Mesendoderm (in vitro differentiated cells): ENCODE data around the gene NENF.
"Not testable (repeated sequence)": the region's sequence is repeated elsewhere in the genome, so short reads cannot be mapped to it uniquely, and the experiment has no call there.

Experiments
- DNase-seq: peaks from one replicate; pipeline ENCODE4 v3.0.0; 2013
- H2AK5ac ChIP-seq: 2 replicates; pipeline ENCODE4 v1.6.1; 2013; ENCODE audit warnings: low read length, inconsistent platforms
- H2BK120ac ChIP-seq: 2 replicates; pipeline ENCODE4 v1.6.1; 2013; ENCODE audit warnings: low read depth, mild to moderate bottlenecking, low read length, moderate library complexity, mixed read lengths
- H2BK15ac ChIP-seq: replicated peaks from 2 replicates; pipeline ENCODE4 v1.6.1; 2013; ENCODE audit warnings: low read depth, mild to moderate bottlenecking, moderate library complexity
- H2BK5ac ChIP-seq: 2 replicates; pipeline ENCODE4 v1.6.1; 2013; ENCODE audit warnings: low read length, inconsistent platforms
- H3K18ac ChIP-seq: 2 replicates; pipeline ENCODE4 v1.6.1; 2013; ENCODE audit warnings: mild to moderate bottlenecking, low read length, mixed read lengths
- H3K23ac ChIP-seq: one replicate; pipeline ENCODE4 v1.6.1; 2013; ENCODE audit warnings: low read length
- H3K27ac ChIP-seq: 2 replicates; pipeline ENCODE4 v1.5.1; 2013; ENCODE audit warnings: low read depth, mild to moderate bottlenecking, inconsistent platforms, low read length, moderate library complexity
- H3K27me3 ChIP-seq: 2 replicates; pipeline ENCODE4 v1.6.1; 2013; ENCODE audit warnings: low read length, control low read depth, mild to moderate bottlenecking, inconsistent platforms; ENCODE audit not compliant: insufficient read depth, poor library complexity
- H3K36me3 ChIP-seq: 2 replicates; pipeline ENCODE4 v1.6.1; 2013; ENCODE audit warnings: low read length, inconsistent platforms; ENCODE audit not compliant: control insufficient read depth, insufficient read depth
- H3K4ac ChIP-seq: one replicate; pipeline ENCODE4 v1.6.1; 2013; ENCODE audit warnings: low read depth, mild to moderate bottlenecking, low read length, moderate library complexity
- H3K4me1 ChIP-seq: 2 replicates; pipeline ENCODE4 v1.6.1; 2013; ENCODE audit warnings: low read depth, low read length, inconsistent platforms; ENCODE audit not compliant: control insufficient read depth
- H3K4me2 ChIP-seq: 2 replicates; pipeline ENCODE4 v1.6.1; 2013; ENCODE audit warnings: low read length
- H3K4me3 ChIP-seq: 2 replicates; pipeline ENCODE4 v1.5.1; 2013; ENCODE audit warnings: mild to moderate bottlenecking, low read length
- H3K56ac ChIP-seq: one replicate; pipeline ENCODE4 v1.6.1; 2013; ENCODE audit warnings: low read length
- H3K79me1 ChIP-seq: 2 replicates; pipeline ENCODE4 v1.6.1; 2013; ENCODE audit warnings: low read length, inconsistent platforms
- H3K79me2 ChIP-seq: 2 replicates; pipeline ENCODE4 v1.6.1; 2013; ENCODE audit warnings: mild to moderate bottlenecking, low read length; ENCODE audit not compliant: control insufficient read depth, insufficient read depth
- H3K9ac ChIP-seq: 2 replicates; pipeline ENCODE4 v1.6.1; 2013; ENCODE audit warnings: low read length, inconsistent platforms
- H4K5ac ChIP-seq: one replicate; pipeline ENCODE4 v1.6.1; 2013; ENCODE audit warnings: low read length
- H4K8ac ChIP-seq: one replicate; pipeline ENCODE4 v1.6.1; 2013; ENCODE audit warnings: low read depth, mild to moderate bottlenecking, control low read depth, low read length, moderate library complexity
- WGBS: extraction: QIAGEN DNeasy Blood & Tissue Kit; methylation state at CpG from one replicate; pipeline ENCODE4 v1.1.7; 2013; ENCODE audit warnings: low lambda C conversion rate, missing lambda C conversion rate; ENCODE audit not compliant: insufficient coverage; ENCODE audit errors: extremely low coverage; 5-methylcytosine and 5-hydroxymethylcytosine counted together

The NENF gene

GRCh38 chr1:212470059-212470458 is 37.3 kb downstream of the NENF start:
- no peaks in the 10 kb centered on the region for H3K79me1 ChIP-seq
- H3K18ac ChIP-seq = no peak overlapping the region
- H4K5ac ChIP-seq = no peak overlapping the region
- H3K4ac ChIP-seq = no peak overlapping the region
- H3K27ac ChIP-seq = no peak overlapping the region
- H3K4me1 ChIP-seq = no peaks in the 10 kb centered on the region
- no peak overlapping the region for H3K4me2 ChIP-seq
- WGBS = no CpG with 5 or more reads among the region's 15 CpGs
- no peak overlapping the region for H2AK5ac ChIP-seq
- H2BK5ac ChIP-seq = no peak overlapping the region
- H3K27me3 ChIP-seq = no peaks in the 10 kb centered on the region
- H3K36me3 ChIP-seq = no peaks in the 10 kb centered on the region
- DNase-seq = no peak
- H3K4me3 ChIP-seq = no peak overlapping the region
- H4K8ac ChIP-seq = no peak overlapping the region
- no peak overlapping the region for H3K23ac ChIP-seq
- H3K56ac ChIP-seq = no peak overlapping the region
- H3K9ac ChIP-seq = no peak overlapping the region
- no peaks in the 10 kb centered on the region for H3K79me2 ChIP-seq
- H2BK120ac ChIP-seq = no peak overlapping the region
- no peak overlapping the region for H2BK15ac ChIP-seq

- H2AK5ac ChIP-seq = no peak overlapping the region
- H3K4me3 ChIP-seq = no peak overlapping the region
- H3K4ac ChIP-seq = no peak overlapping the region
- H3K9ac ChIP-seq = no peak overlapping the region
- no CpG with 5 or more reads among the region's 3 CpGs for WGBS
- H3K56ac ChIP-seq = no peak overlapping the region
- no peak overlapping the region for H3K4me2 ChIP-seq
- H3K4me1 ChIP-seq = no peaks in the 10 kb centered on the region
- H4K8ac ChIP-seq = no peak overlapping the region
- H3K79me1 ChIP-seq = no peaks in the 10 kb centered on the region
- no peak for DNase-seq
- H3K27ac ChIP-seq = no peak overlapping the region
- no peak overlapping the region for H2BK15ac ChIP-seq
- no peaks in the 10 kb centered on the region for H3K79me2 ChIP-seq
- H3K36me3 ChIP-seq = no peaks in the 10 kb centered on the region
- no peak overlapping the region for H2BK5ac ChIP-seq
- H4K5ac ChIP-seq = no peak overlapping the region
- no peak overlapping the region for H2BK120ac ChIP-seq
- no peak overlapping the region for H3K18ac ChIP-seq
- no peak overlapping the region for H3K23ac ChIP-seq
- no peaks in the 10 kb centered on the region for H3K27me3 ChIP-seq
Measured at GRCh38 chr1:212471286-212471685, 38.6 kb downstream of the NENF start.

GRCh38 chr1:212471891-212472675 is 39.4 kb downstream of the NENF start:
- H4K8ac ChIP-seq = no peak overlapping the region
- H3K18ac ChIP-seq = no peak overlapping the region
- H2BK5ac ChIP-seq = no peak overlapping the region
- no peaks in the 10 kb centered on the region for H3K79me2 ChIP-seq
- H2BK120ac ChIP-seq = no peak overlapping the region
- no peak overlapping the region for H3K23ac ChIP-seq
- no peak overlapping the region for H3K4me3 ChIP-seq
- no peak overlapping the region for H4K5ac ChIP-seq
- H3K27me3 ChIP-seq = no peaks in the 10 kb centered on the region
- H3K9ac ChIP-seq = no peak overlapping the region
- H3K4ac ChIP-seq = no peak overlapping the region
- no peak for DNase-seq
- H3K36me3 ChIP-seq = no peaks in the 10 kb centered on the region
- no peak overlapping the region for H2BK15ac ChIP-seq
- no peak overlapping the region for H3K27ac ChIP-seq
- no peak overlapping the region for H3K4me2 ChIP-seq
- no peak overlapping the region for H2AK5ac ChIP-seq
- no peak overlapping the region for H3K56ac ChIP-seq
- no peaks in the 10 kb centered on the region for H3K79me1 ChIP-seq
- H3K4me1 ChIP-seq = no peaks in the 10 kb centered on the region
- no CpG with 5 or more reads among the region's 17 CpGs for WGBS

GRCh38 chr1:212473729-212474128 is 41.0 kb downstream of the NENF start:
- Histone ChIP-seq H2AK5ac (no peak overlapping the region), H2BK120ac (no peak overlapping the region), H3K4me2 (no peak overlapping the region), H3K4ac (no peak overlapping the region), H3K4me1 (no peaks in the 10 kb centered on the region), H3K23ac (no peak overlapping the region), H3K27ac (no peak overlapping the region), H4K8ac (no peak overlapping the region), H3K79me1 (no peaks in the 10 kb centered on the region), H3K36me3 (no peaks in the 10 kb centered on the region), H3K9ac (no peak overlapping the region), H2BK15ac (no peak overlapping the region), H3K18ac (no peak overlapping the region), H3K56ac (no peak overlapping the region), H3K4me3 (no peak overlapping the region), H3K79me2 (no peaks in the 10 kb centered on the region), H2BK5ac (no peak overlapping the region), H4K5ac (no peak overlapping the region), H3K27me3 (no peaks in the 10 kb centered on the region)
- WGBS = no CpG with 5 or more reads among the region's 9 CpGs
- DNase-seq = no peak

GRCh38 chr1:212475151-212475550 is 42.4 kb downstream of the NENF start:
- H4K5ac ChIP-seq = no peak overlapping the region
- no peak overlapping the region for H3K23ac ChIP-seq
- H3K9ac ChIP-seq = no peak overlapping the region
- H3K56ac ChIP-seq = no peak overlapping the region
- H2BK15ac ChIP-seq = no peak overlapping the region
- H2AK5ac ChIP-seq = no peak overlapping the region
- no peak overlapping the region for H3K4ac ChIP-seq
- H4K8ac ChIP-seq = no peak overlapping the region
- no peak overlapping the region for H3K18ac ChIP-seq
- H3K36me3 ChIP-seq = no peaks in the 10 kb centered on the region
- H3K79me2 ChIP-seq = no peaks in the 10 kb centered on the region
- no peak overlapping the region for H3K4me2 ChIP-seq
- H2BK5ac ChIP-seq = no peak overlapping the region
- no peak for DNase-seq
- no peak overlapping the region for H3K4me3 ChIP-seq
- no peaks in the 10 kb centered on the region for H3K79me1 ChIP-seq
- H2BK120ac ChIP-seq = no peak overlapping the region
- no peaks in the 10 kb centered on the region for H3K27me3 ChIP-seq
- WGBS = no CpG with 5 or more reads among the region's 4 CpGs
- no peak overlapping the region for H3K27ac ChIP-seq
- H3K4me1 ChIP-seq = no peaks in the 10 kb centered on the region

- H4K5ac ChIP-seq, H3K79me1 ChIP-seq, H3K4ac ChIP-seq, H3K9ac ChIP-seq, H2BK5ac ChIP-seq, H3K4me3 ChIP-seq, DNase-seq, H3K4me2 ChIP-seq, H3K79me2 ChIP-seq, H3K18ac ChIP-seq, H3K36me3 ChIP-seq, H4K8ac ChIP-seq, H3K56ac ChIP-seq, H3K27me3 ChIP-seq, H2BK15ac ChIP-seq, H3K27ac ChIP-seq, H3K23ac ChIP-seq, H3K4me1 ChIP-seq, H2AK5ac ChIP-seq, H2BK120ac ChIP-seq: not testable (repeated sequence)
- no CpG with 5 or more reads among the region's 3 CpGs for WGBS
Measured at GRCh38 chr1:212475831-212476230, 43.1 kb downstream of the NENF start.
